Stimulated activated CD8-positive, alpha-beta memory T cell treated with anti-CD3 and anti-CD28 coated beads, Interleukin-2, amount 100 ng/mL, for 48 hours (primary cell): Measurements from ENCODE around the gene RBBP8NL.

Source experiments
- DNase-seq, 2 donors: peaks; one replicate each; pipeline ENCODE4 v3.0.0-alpha.2; 2020; ENCODE audit warnings: low read depth in 2 of 2

The RBBP8NL gene

GRCh38 chr20:62420846-62421715 lies 6.3 kb downstream of the RBBP8NL start:
- DNase-seq: no peak

GRCh38 chr20:62419759-62420158 lies 7.6 kb downstream of the RBBP8NL start:
- DNase-seq: no peak

GRCh38 chr20:62418709-62419487 lies 8.4 kb downstream of the RBBP8NL start:
- DNase-seq: no peak

GRCh38 chr20:62417981-62418708 lies 9.2 kb downstream of the RBBP8NL start:
- DNase-seq: no peak

- DNase-seq: no peak
Measured at GRCh38 chr20:62416651-62417637, 10.4 kb downstream of the RBBP8NL start.

GRCh38 chr20:62415354-62416111 lies 11.8 kb downstream of the RBBP8NL start:
- DNase-seq: no peak

- DNase-seq: no peak
Measured at GRCh38 chr20:62413896-62414481, 13.3 kb downstream of the RBBP8NL start.

- no peak for DNase-seq
Measured at GRCh38 chr20:62413025-62413570, 14.2 kb downstream of the RBBP8NL start.

GRCh38 chr20:62412194-62413024 lies 14.9 kb downstream of the RBBP8NL start:
- no peak for DNase-seq

- DNase-seq: no peak
Measured at GRCh38 chr20:62411479-62412193, 15.7 kb downstream of the RBBP8NL start.

- DNase-seq: no peak
Measured at GRCh38 chr20:62410746-62411478, 16.4 kb downstream of the RBBP8NL start.

- DNase-seq: no peak
Measured at GRCh38 chr20:62409931-62410745, 17.2 kb downstream of the RBBP8NL start.

GRCh38 chr20:62409086-62409853 lies 18.1 kb downstream of the RBBP8NL start:
- DNase-seq: no peak

GRCh38 chr20:62408640-62409039 lies 18.7 kb downstream of the RBBP8NL start:
- DNase-seq: no peak

- no peak for DNase-seq
Measured at GRCh38 chr20:62408055-62408454, 19.3 kb downstream of the RBBP8NL start.
